Inflammatory macrophage treated with lipopolysaccharide for 4 hours (primary cell): ENCODE measurements around the gene MUC4.
"Not testable (repeated sequence)": the region's sequence is repeated elsewhere in the genome, so short reads cannot be mapped to it uniquely, and the experiment has no call there.

Experiments
- DNase-seq: peaks from one replicate; pipeline ENCODE4 v3.0.0-alpha.2; 2020

The MUC4 gene

DNA sequence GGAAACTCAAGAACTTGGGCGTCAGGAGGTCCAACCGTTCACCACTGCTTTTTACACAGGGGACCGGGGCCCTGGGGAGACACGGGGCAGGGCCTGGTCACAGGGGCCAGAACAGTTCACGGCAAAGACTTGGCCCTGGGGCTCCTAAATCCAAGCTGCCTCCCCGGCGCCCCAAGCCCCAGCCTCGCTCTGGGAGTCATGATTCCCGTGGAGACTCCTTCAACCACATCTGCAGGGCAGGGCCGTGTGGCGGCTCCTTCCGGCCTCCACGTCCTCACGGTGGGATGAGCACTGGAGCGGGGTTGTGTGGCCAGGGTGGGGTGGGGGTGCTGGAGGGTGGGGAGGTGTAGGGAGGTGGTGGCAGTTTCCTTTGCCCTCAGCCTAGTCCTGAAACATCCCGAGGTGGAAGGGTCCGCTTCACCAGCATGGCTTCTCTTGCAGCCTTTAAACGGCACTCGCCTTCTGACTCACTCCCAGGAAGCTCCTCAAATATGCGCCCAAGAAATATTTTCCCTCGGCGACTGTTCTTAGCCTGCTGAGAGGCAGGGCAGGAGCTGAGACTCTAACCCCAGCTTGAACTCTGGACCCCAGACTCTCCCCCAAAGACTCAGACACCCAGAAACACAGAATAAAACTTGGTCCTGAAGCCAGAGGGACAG is 1.8 kb downstream of the MUC4 start:
- DNase-seq, result no peak

DNA sequence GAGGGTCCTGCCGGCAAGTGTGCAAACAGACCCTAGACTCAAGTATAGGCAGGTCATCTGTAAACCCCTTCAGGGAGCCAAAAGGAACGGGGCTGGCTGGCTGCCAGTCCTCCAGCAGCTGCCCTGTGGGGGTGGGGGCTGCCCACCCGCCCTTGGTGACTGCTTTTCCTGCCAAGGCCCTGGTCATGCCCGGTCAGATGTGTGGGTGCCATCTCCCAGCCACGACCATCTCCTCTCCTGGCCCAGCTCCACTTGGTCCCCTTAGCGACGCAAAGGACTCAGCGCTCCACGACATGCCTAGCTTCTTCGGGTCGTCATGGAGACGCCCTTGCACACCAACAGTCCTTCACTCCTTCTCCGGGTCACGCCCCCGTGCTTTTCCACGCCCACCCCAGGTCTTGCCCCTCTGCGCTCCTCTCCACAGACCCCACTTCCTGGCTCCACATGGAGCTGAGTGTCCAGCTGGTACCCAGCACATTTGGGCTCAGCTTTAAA is 2.4 kb downstream of the MUC4 start:
- no peak for DNase-seq

DNA sequence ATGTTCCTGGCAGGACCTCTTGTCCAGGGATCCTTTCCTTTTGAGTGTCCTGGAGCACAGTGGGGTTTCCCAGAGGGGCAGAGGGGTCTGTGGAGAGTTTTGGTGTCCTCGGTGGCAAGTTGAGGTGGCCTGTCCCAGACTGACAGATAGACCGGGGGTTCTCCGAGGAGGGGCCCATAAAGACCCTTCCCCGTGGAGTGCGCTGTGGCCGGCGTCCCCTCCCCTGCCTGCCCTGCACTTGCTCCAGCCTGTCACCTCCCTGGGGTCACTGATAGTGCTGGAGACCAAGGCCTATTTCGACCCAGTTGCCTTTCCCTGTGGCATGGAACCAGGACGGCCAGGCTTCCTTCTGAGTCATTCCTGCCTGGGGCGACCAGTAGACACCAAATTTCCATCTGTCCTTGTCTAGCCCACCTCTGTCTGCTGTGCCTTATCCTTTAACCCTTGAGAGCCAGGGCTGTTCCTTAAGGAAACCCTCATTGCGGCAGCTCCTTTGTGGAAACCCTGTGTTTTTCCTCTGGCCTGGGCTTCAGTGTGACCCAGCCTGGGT is 2.9 kb downstream of the MUC4 start:
- DNase-seq, result no peak

DNA sequence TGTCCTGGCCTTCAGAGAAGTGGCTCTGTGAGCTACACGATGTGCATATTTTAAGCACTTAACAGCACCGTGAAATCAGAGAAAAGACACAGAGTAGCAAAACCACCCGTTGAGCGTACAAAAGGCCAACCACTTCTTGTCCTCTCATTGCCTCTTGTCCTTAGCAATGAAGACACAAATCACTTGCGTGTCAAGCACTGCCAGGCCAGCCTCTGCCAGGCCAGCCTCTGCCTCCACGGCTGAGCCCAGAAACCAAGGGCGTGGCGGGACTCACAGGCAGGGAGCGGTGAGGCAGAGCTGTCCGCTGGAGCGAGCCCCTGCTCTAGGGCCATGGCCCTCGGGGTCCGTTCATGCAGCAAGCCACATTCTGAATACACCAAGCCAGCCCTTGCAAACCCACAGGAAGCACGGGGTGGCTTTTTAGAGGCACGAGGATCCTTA is 4.0 kb downstream of the MUC4 start:
- no peak for DNase-seq

DNA sequence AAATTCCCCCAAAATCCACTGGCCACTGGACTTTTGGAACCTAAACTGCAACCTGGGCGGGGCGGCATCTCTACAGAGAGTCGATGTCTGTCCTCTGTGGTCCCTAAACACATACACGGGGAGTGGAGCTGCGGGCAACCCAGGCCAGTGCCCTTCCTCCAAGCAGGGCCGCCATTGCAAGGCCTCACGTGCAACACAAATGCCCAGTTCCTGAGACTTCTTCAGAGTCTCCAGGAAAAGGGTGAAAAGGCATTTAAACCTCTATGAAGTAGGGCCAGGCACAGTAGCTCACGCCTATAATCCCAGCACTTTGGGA is 4.9 kb downstream of the MUC4 start:
- DNase-seq, result no peak

DNA sequence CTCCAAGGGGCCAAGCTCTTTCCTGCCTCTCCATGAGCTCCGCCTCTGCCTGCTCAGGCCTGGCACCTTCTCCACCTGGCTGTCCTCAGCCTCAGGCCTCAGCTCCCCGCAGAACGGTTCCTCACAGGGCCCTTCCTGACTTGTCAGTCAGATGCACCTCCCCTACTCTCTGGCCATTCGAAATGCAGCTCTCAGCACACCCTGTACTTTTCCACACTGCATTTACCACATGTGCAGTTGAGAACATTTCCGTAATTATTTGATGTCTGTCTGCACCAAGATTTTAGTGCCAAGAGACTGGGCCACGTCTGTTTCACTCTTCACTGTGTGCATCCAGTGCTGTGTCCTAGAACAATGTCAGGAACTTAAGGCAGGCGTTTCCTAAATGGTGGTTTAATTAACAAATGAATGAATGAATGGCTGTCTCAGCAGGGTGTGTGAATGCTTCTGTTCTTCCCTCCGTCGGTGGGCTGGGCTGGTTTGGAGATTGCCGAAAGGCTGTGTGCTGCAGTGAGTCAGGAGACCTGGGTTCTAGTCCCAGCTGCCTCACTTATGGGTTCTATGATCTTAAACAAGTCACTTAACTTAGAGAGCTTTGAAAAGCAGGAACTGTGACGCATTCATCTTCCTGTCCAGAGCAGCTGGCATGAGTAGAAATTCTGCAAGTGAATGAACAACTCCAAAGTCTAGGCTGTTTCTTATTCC is 5.4 kb downstream of the MUC4 start:
- DNase-seq, result no peak

DNA sequence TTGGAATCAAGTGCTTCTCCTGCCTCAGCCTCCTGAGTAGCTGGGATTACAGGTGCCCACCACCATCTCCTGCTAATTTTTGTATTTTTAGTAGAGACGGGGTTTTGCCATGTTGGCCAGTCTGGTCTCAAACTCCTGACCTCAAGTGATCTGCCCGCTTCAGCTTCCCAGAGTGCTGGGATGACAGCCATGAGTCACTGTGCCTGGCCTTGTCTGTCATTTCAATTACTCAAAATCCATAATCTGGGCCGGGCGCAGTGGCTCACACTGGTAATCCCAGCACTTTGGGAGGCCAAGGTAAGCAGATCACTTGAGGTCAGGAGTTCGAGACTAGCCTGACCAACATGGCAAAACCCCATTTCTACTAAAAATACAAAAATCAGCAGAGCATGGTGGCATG is 6.1 kb downstream of the MUC4 start:
- not testable (repeated sequence) for DNase-seq

DNA sequence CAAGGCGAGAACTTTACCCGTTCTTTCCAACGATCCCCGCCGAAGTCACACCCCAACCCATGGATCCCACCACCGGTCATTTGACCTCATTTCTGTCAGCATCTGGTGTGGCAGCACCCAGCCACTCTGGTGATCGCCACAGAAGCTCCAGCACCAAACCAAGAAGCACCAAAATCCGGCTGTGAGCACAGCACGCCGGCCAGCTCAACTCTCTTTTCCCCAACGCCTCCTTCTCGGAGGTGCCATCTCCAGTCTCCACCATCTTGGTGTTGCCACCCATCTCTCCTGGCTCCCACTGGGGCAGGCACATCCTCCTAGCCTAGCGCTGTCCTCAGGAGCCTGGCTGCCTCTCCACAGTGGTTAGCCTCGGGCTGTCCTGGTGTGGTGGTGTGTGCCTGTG is 6.5 kb downstream of the MUC4 start:
- no peak for DNase-seq

DNA sequence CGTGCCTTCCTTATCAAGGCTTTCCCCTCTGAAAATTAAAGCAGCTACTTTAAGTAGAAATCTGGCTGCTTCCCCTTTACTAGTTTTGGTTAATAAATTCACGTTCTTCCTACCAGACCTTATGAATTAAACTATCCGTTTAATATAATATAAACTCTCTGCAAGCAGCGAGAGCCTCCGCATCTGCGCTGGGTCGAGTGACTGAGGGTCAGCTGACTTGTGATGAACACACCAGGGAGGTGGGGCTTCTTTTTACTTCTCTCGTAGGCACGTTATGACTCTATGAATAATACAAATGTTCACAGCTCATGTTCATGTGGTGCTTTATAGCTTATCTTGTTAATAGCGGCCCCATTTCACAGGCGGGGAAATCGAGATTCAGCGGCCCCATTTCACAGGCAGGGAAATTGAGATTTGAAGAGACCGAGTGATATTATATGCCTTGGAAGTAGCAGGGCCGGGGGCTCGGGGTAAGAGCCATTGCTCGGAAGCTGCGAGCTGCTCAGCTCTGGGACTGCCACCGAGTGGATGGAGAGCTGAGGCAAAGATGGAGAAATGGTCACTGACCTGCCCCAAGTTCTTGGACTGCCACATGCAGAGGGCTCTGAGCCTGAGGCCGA is 8.3 kb downstream of the MUC4 start:
- peak; percentile 37 for DNase-seq

DNA sequence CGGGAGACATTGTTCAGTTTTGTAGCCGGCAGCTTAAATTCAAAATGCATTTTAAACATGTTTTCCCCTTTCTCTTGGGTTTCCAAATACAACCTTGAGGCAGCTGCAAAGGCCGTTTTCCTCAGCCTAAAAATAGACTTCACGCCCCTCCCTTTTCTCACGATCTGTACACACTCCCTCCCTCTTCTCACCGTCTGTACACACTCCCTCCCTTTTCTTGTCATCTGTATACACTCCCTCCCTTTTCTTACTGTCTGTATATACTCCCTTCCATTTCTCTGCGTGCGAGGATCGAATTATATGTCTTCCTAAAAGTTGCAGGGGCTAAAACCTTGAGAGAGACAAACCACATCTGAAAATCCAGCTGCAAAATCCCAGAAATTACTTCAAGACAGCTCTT is 8.9 kb downstream of the MUC4 start:
- no peak for DNase-seq

DNA sequence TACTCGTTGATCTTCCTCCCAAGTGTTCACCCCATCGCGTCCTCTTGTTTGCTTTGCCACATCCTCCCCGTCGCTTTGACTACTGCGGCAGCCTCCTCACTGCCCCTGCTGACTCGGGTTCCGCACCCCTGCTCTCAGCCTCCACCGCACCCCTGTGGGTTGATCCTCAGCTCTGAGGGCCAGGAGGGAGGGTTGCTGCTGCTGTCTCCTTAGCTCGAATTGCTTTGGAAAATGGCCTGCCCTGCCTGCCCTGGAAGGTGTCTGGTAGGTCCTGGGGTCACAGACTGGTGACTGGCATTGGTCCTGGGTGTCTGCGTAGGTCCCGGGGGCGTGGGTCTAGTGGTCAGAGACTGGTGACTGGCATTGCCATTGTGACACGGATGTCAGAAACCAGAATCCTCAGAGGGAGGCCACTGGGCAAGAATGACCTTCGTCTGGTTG is 9.4 kb downstream of the MUC4 start:
- no peak for DNase-seq

DNA sequence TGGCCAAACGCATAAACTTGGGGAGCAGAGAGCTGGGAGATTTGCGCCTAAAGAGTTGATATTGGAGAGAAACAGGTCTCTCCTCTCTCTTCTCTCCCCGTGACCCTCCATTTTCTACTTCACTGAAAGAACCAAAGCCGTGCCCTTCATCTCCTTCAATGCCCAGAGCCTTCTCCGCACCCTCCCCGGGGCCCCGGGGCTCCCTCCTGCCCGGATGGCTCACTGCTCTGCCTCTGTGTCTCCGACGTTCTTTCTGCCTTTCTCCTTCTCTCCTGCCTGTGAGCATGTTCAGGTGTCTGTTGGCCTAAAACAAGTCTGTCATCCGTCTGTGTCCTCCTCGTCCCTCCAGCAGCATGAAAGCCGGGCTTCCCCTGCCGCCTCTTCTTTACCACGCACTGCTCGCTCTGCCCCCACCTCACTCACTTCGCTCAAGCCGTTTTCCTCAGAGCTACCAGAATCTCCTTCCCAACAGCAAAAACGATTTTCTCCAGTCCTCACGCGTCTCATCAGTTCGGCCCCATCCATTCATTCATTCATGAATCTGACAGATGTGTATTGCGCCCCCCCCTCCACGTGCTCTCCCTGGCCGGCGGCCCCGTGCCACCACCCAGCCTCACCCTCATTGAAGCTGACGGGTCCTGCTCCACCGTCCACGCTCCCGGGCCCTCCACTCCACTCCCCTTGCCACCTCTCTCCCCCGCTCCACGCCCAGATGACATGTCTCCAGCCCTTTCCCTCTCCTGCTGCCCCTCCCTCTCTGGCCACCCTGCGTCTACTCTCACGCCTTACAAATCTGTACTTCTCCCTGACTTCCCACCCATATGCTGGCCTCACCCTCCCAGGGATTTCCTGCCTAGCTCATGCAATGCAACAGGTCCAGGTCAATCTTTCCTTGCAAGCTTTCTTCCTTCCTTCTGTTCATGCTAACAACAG is 10.2 kb downstream of the MUC4 start:
- DNase-seq, result no peak

DNA sequence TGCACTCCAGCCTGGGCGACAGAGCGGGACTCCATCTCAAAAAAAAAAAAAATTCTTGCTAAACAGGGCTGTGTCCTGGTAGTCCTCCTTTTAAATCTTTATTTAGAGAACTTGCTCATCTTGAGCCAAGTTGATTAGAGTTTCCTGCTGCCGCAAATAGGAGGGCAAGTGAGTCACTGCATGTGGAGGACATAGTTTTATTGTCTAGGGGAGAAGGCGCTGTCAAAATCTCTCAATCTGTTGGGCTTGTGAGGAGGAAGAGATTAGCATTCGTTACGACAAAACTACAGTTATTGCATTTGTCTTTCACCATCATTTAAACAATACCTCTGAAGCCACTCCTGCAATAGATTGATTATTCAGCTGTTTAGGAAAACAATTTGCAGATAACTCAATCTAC is 11.5 kb downstream of the MUC4 start:
- DNase-seq, result no peak

DNA sequence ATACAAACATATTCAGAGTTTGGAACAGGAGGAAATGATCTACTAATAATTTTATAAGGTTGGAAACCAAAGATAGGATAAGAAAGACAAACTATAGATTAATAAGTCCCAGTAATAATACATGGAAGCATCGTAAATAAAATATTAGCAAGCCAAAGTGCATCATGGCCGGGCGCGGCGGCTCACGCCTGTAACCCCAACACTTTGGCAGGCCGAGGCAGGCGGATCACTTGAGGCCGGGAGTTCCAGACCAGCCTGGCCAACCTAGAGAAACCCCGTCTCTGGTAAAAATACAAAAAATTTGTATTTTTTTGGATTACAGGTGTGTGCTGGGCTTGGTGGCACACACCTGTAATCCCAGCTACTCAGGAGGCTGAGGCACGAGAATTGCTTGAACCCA is 14.9 kb downstream of the MUC4 start:
- no peak for DNase-seq

DNA sequence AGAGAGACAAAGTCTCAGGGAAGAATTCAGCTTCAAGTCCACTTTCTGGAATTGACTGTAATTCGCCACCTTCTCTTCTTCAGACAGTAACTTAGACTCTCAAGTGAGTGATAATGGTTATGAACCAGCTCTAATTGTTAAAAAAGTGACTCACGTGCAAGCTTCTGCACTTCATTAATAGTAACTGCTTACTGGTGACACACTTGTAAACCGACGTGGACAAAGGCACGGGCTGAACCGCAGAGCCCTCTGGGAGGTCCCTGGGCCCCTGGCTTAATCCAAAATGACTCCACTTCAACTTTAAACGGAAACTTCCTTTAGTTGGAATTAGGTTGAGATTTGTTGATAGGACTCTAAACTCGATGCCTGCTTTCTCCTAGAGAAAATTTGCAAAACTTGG is 17.0 kb downstream of the MUC4 start:
- DNase-seq, result no peak

DNA sequence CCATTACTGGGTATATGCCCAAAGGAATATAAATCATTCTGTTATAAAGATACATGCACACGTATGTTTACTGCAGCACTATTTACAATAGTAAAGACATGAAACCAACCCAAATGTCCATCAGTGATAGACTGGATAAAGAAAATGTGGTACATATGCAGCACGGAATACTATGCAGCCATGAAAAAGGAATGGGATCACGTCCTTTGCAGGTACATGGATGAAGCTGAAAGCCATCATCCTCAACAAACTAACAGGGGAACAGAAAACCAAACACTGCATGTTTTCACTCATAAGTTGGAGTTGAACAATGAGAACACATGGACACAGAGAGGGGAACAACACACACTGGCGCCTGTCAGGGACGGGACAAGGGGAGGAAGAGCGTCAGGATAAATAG is 19.1 kb downstream of the MUC4 start:
- not testable (repeated sequence) for DNase-seq

DNA sequence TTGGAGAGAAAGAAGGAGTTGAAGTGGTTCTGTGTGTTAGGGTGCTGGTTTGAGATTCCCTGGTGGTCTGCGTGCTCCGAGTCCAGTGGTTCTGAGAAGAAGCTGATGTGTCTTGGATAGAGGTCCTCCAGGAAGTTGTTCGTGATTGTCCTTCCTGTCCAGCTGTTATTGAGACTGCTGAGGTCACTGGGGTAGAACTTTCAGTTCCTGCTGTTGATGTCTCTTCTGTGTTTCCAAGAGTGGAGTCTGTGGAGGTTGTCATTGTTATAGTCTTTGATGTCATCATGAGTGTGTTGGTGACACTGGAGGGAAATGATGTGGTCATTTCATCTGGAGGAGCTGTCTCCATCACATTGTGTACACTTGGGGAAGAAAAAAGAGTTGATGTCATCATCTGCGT is 20.8 kb downstream of the MUC4 start:
- DNase-seq, result peak; percentile 66

DNA sequence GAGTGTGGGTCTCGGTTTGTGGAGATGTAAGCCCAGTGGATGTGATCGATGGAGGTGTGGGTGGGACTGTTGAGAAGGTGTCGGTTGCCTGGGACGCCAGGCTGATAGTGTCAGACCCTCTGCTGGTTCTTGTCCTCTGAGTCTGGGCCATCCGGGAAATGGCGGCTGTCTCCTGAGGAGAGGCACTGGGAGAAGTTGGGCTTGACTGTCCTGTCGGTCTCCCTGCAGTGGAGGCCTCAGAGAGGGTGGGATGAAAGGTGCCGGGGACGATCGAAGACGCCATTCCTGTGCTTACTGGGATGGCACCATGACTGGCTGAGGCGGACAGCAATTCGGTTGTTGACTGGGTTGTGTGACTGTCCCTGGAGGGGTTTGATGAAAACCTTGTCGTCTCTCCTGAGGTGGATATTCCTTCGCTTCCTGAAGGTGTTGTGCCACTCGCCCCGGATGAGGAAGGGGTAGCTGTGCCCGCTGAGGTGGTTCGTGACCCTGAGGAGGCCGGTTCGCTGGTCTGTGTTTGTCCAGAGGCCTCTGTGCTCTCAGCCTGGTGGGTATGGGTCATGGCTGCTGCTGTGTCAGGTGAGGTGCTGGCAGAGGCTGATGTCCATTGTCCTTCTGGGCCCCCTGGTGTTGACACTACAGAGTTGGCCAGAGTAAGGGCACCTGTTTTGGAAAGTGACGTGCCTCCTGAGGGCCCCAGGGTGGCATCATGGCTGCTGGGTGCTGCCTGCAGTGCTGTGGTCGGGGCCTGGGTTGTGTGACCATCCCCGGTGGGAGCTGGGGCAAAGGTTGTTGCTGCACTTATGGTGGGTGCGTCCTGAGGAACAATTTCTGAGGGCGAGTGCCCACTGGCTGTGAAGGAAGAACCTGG is 22.8 kb downstream of the MUC4 start:
- no peak for DNase-seq

DNA sequence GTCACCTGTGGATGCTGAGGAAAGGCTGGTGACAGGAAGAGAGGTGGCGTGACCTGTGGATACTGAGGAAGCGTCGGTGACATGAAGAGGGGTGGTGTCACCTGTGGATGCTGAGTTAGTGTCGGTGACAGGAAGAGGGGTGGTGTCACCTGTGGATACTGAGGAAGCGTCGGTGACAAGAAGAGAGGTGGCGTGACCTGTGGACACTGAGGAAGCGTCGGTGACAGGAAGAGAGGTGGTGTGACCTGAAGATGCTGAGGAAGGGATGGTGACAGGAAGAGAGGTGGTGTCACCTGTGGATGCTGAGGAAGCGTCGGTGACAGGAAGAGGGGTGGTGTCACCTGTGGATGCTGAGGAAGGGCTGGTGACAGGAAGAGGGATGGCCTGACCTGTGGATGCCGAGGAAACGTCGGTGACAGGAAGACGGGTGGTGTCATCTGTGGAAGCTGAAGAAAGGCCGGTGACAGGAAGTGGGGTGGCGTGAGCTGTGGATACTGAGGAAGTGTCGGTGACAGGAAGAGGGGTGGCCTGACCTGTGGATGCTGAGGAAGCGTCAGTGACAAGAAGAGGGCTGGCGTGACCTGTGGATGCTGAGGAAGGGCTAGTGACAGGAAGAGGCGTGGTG is 25.8 kb downstream of the MUC4 start:
- DNase-seq, result not testable (repeated sequence)

DNA sequence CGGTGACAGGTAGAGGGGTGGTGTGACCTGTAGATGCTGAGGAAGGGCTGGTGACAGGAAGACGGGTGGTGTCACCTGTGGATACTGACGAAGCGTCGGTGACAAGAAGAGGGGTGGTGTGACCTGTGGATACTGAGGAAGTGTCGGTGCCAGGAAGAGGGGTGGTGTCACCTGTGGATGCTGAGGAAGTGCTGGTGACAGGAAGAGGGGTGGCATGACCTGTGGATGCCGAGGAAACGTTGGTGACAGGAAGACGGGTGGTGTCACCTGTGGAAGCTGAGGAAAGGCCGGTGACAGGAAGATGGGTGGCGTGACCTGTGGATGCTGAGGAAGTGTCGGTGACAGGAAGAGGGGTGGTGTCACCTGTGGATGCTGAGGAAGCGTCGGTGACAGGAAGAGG is 27.7 kb downstream of the MUC4 start:
- DNase-seq, result not testable (repeated sequence)

DNA sequence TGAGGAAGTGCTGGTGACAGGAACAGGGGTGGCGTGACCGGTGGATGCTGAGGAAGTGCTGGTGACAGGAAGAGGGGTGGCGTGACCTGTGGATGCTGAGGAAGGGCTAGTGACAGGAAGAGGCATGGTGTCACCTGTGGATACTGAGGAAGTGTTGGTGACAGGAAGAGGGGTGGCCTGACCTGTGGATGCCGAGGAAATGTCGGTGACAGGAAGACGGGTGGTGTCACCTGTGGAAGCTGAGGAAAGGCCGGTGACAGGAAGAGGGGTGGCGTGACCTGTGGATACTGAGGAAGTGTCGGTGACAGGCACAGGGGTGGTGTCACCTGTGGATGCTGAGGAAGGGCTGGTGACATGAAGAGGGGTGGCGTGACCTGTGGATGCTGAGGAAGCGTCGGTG is 30.5 kb downstream of the MUC4 start:
- DNase-seq, result not testable (repeated sequence)
